HCT116 (cell line): ENCODE measurements around the gene UFSP2. TPM values are rescaled to one million over a fixed set of nuclear protein-coding genes. Genes with fewer than 3 reads are reported as not detected.

Experiments used
- ATAC-seq: fragments of 200-7000 bp; cut with Tn5 transposase; 2 replicates; pipeline ENCODE4 v1.9.1; 2020; ENCODE audit warnings: mild to moderate bottlenecking, moderate library complexity
- BruUV-seq: library from RNA; stranded (reverse); fragments of 400-500 nt; replicated peaks from 2 replicates; lab custom pipeline; 2021; lab: Mats Ljungman, UMichigan
- CTCF ChIA-PET: fragments of 300-600 bp; sonication (Branson Sonifier 250); formaldehyde crosslinking; loops from one replicate; lab custom pipeline; 2021; ENCODE audit warnings: antibody characterized with exemption; lab: Charles Lee
- POLR2A ChIA-PET: fragments of 300-600, 350-600 bp; sonication (Branson Sonifier 250); formaldehyde crosslinking; loops from one replicate; lab custom pipeline; 2021; ENCODE audit warnings: antibody characterized with exemption; lab: Charles Lee
- RAD21 ChIA-PET, 2 experiments: fragments of 300-600 bp; sonication (Branson Sonifier 250); formaldehyde crosslinking; loops; one replicate each; lab custom pipeline; 2023; ENCODE audit warnings: low total read pairs in 2 of 2; ENCODE audit not compliant: uncharacterized antibody in 2 of 2, unreplicated experiment in 2 of 2, low non-redundant PET in 1 of 2; lab: Charles Lee
- DNase-seq: peaks from one replicate; pipeline ENCODE4 v3.0.0-alpha.2; 2010; ENCODE audit warnings: low read depth, low spot score
- H2AFZ ChIP-seq: fragments of 200-600 bp; shearing (Covaris generic), sonication (generic); 2 replicates; pipeline ENCODE4 v1.6.1; 2017; ENCODE audit warnings: low read depth, mixed run types, mixed read lengths, antibody characterized with exemption, low read length; ENCODE audit not compliant: poor library complexity, severe bottlenecking
- H3K27ac ChIP-seq: 2 replicates; pipeline ENCODE4 v1.5.1; 2012; ENCODE audit warnings: low read depth, low read length
- H3K27me3 ChIP-seq: fragments of 200-600 bp; sonication (generic); 2 replicates; pipeline ENCODE4 v1.6.1; 2016; ENCODE audit warnings: mixed run types, low read length, mixed read lengths; ENCODE audit not compliant: insufficient read depth
- H3K36me3 ChIP-seq, 2 experiments: fragments of 200-500 bp in 1 of 2; fragments of 200-600 bp in 1 of 2; sonication (Bioruptor generic) in 1 of 2; sonication (generic) in 1 of 2; 2 replicates each; pipeline versions ENCODE4 v1.5.1 to v1.6.1; 2014 to 2016; ENCODE audit warnings: low read length in 2 of 2, inconsistent platforms in 1 of 2, mixed read lengths in 1 of 2, mixed run types in 1 of 2; ENCODE audit not compliant: insufficient read depth in 2 of 2, control insufficient read depth in 1 of 2
- H3K4me1 ChIP-seq, 2 experiments: fragments of 200-600 bp in 1 of 2; sonication (generic) in 1 of 2; 2 replicates each; pipeline versions ENCODE4 v1.5.1 to v1.6.1; 2012 to 2017; ENCODE audit warnings: low read length in 2 of 2, inconsistent platforms in 1 of 2, mild to moderate bottlenecking in 1 of 2, mixed read lengths in 1 of 2, mixed run types in 1 of 2, moderate library complexity in 1 of 2; ENCODE audit not compliant: insufficient read depth in 2 of 2, control insufficient read depth in 1 of 2
- H3K4me2 ChIP-seq: fragments of 200-600 bp; sonication (generic); 2 replicates; pipeline ENCODE4 v1.6.1; 2017; ENCODE audit warnings: mixed run types, low read length, mixed read lengths
- H3K4me3 ChIP-seq, 2 experiments: fragments of 200-600 bp in 1 of 2; sonication (generic) in 1 of 2; replicated peaks in 1 of 2; 2 replicates each; pipeline ENCODE4 v1.5.1; 2011 to 2016; ENCODE audit warnings: low read length in 2 of 2, control low read depth in 1 of 2, low read depth in 1 of 2, mild to moderate bottlenecking in 1 of 2, mixed read lengths in 1 of 2, mixed run types in 1 of 2
- H3K79me2 ChIP-seq: fragments of 200-600 bp; sonication (generic); 2 replicates; pipeline ENCODE4 v1.6.1; 2017; ENCODE audit warnings: mild to moderate bottlenecking, mixed run types, low read length, moderate library complexity, mixed read lengths; ENCODE audit not compliant: insufficient read depth
- H3K9ac ChIP-seq: fragments of 200-600 bp; sonication (generic); 2 replicates; pipeline ENCODE4 v1.6.1; 2016; ENCODE audit warnings: low read length, mixed read lengths
- H3K9me2 ChIP-seq: fragments of 200-600 bp; sonication (generic), shearing (Covaris generic); 2 replicates; pipeline ENCODE4 v1.6.1; 2017; ENCODE audit warnings: mixed run types, mild to moderate bottlenecking, moderate library complexity; ENCODE audit not compliant: insufficient read depth
- H3K9me3 ChIP-seq, 2 experiments: fragments of 200-500 bp in 1 of 2; fragments of 200-600 bp in 1 of 2; sonication (Bioruptor generic) in 1 of 2; sonication (generic) in 1 of 2; 2 replicates each; pipeline ENCODE4 v1.6.1; 2014 to 2017; ENCODE audit warnings: low read length in 2 of 2, mixed read lengths in 2 of 2, inconsistent platforms in 1 of 2, low read depth in 1 of 2, mild to moderate bottlenecking in 1 of 2, mixed run types in 1 of 2, moderate library complexity in 1 of 2; ENCODE audit not compliant: control insufficient read depth in 1 of 2, insufficient read depth in 1 of 2
- H4K20me1 ChIP-seq: fragments of 200-600 bp; sonication (generic), shearing (Covaris generic); 2 replicates; pipeline ENCODE4 v1.6.1; 2017; ENCODE audit warnings: mixed run types, mild to moderate bottlenecking, moderate library complexity; ENCODE audit not compliant: insufficient read depth
- CEBPB ChIP-seq: IDR thresholded peaks from 2 replicates; pipeline ENCODE4 v1.6.1; 2012; ENCODE audit warnings: low read depth
- EZH2 ChIP-seq: fragments of 200-600 bp; sonication (generic); IDR thresholded peaks from 2 replicates; pipeline ENCODE4 v1.6.1; 2017; ENCODE audit warnings: antibody characterized with exemption, mixed run types
- EZH2phosphoT487 ChIP-seq: fragments of 200-600 bp; IDR thresholded peaks from 2 replicates; pipeline ENCODE4 v1.6.1; 2018; ENCODE audit warnings: antibody characterized with exemption, borderline replicate concordance
- POLR2A ChIP-seq: IDR thresholded peaks from 2 replicates; pipeline ENCODE4 v1.7.0; 2011; ENCODE audit warnings: borderline replicate concordance; ENCODE audit not compliant: insufficient read depth, insufficient read length; ENCODE audit errors: extremely low read depth
- POLR2AphosphoS5 ChIP-seq: IDR thresholded peaks from 2 replicates; pipeline ENCODE4 v1.6.1; 2011; ENCODE audit warnings: mild to moderate bottlenecking, low read depth, low read length, moderate library complexity
- REST ChIP-seq: IDR thresholded peaks from 2 replicates; pipeline ENCODE4 v1.6.1; 2012; ENCODE audit warnings: low read depth
- SIN3A ChIP-seq: IDR thresholded peaks from 2 replicates; pipeline ENCODE4 v1.6.1; 2012; ENCODE audit warnings: low read depth
- SP1 ChIP-seq: IDR thresholded peaks from 2 replicates; pipeline ENCODE4 v1.6.1; 2012; ENCODE audit warnings: low read depth
- SRF ChIP-seq: IDR thresholded peaks from 2 replicates; pipeline ENCODE4 v1.6.1; 2012; ENCODE audit warnings: low read depth
- YY1 ChIP-seq: IDR thresholded peaks from 2 replicates; pipeline ENCODE4 v1.6.1; 2011; ENCODE audit warnings: low read length, low read depth, moderate library complexity, mild to moderate bottlenecking; ENCODE audit not compliant: insufficient replicate concordance; ENCODE audit errors: extremely low read depth
- ZBTB33 ChIP-seq: IDR thresholded peaks from 2 replicates; pipeline ENCODE4 v1.6.1; 2011; ENCODE audit warnings: mild to moderate bottlenecking, low read length, moderate library complexity; ENCODE audit not compliant: insufficient replicate concordance; ENCODE audit errors: extremely low read depth
- ZFX ChIP-seq: fragments of 450-650 bp; IDR thresholded peaks from 2 replicates; pipeline ENCODE4 v1.6.1; 2017
- ZNF274 ChIP-seq: fragments of 200-500 bp; sonication (Bioruptor generic); IDR thresholded peaks from 2 replicates; pipeline ENCODE4 v1.6.1; 2014; ENCODE audit warnings: mild to moderate bottlenecking, low read depth, low read length, inconsistent platforms
- intact Hi-C: fragments of 100-400 bp; cut with micrococcal nuclease; formaldehyde crosslinking; loops from 2 replicates; pipeline ENCODE4 v1.10.0; 2022
- total RNA-seq: library from RNA; stranded (reverse); gene quantifications from one replicate; pipeline ENCODE4 v1.2.1, GENCODE V29; 2021; ENCODE audit not compliant: unreplicated experiment

The UFSP2 gene
- total RNA-seq, 1 experiment from 2014 or later, result 29.4 TPM

- ChIA-PET CTCF (no interaction called here), POLR2A (no interaction called here)
- H3K36me3 ChIP-seq, result peaks cover 0 to 4% of the 10 kb centered on the region in 2 experiments; a peak in 1 of 4 replicates
- no peak overlapping the region for H3K9ac ChIP-seq
- no peaks in the 10 kb centered on the region for H3K9me2 ChIP-seq
- H2AFZ ChIP-seq, result no peak overlapping the region
- no peak overlapping the region for H3K27ac ChIP-seq
- H3K4me1 ChIP-seq, result no peaks in the 10 kb centered on the region
- ATAC-seq, result no peak
- no peaks in the 10 kb centered on the region for H3K79me2 ChIP-seq
- no peaks in the 10 kb centered on the region for H3K9me3 ChIP-seq
- H3K27me3 ChIP-seq, result no peaks in the 10 kb centered on the region
- H3K4me3 ChIP-seq, result no peak overlapping the region
- no peak for TF ChIP-seq REST
- no peak for TF ChIP-seq SIN3A
- no peak for TF ChIP-seq EZH2phosphoT487
- no peak for TF ChIP-seq EZH2
- no peak for TF ChIP-seq YY1
- TF ChIP-seq, all 23 proteins: peak for 0
- Histone ChIP-seq H4K20me1 (no peaks in the 10 kb centered on the region), H3K4me2 (no peak overlapping the region)
- no peak for DNase-seq
- no TSS peak for BruUV-seq
- intact Hi-C loops, result no loop called here
- RAD21 ChIA-PET, result no interaction called here
Observed at GRCh38 chr4:185411849-185412248, 13.9 kb downstream of the UFSP2 start.

GRCh38 chr4:185408432-185408831, 17.3 kb downstream of the UFSP2 start:
- no peak overlapping the region for H3K4me2 ChIP-seq
- H4K20me1 ChIP-seq, result no peaks in the 10 kb centered on the region
- ATAC-seq (no peak), DNase-seq (no peak)
- no peak overlapping the region for H3K9ac ChIP-seq
- H3K27me3 ChIP-seq, result no peaks in the 10 kb centered on the region
- H3K36me3 ChIP-seq, result no peaks in the 10 kb centered on the region
- no peaks in the 10 kb centered on the region for H3K79me2 ChIP-seq
- H3K4me1 ChIP-seq, result no peaks in the 10 kb centered on the region
- H3K9me3 ChIP-seq, result no peaks in the 10 kb centered on the region
- CTCF ChIA-PET, result no interaction called here
- POLR2A ChIA-PET, result no interaction called here
- intact Hi-C loops, result no loop called here
- no peak overlapping the region for H3K4me3 ChIP-seq
- no peaks in the 10 kb centered on the region for H3K9me2 ChIP-seq
- no peak overlapping the region for H2AFZ ChIP-seq
- RAD21 ChIA-PET, result no interaction called here
- BruUV-seq, result no TSS peak
- H3K27ac ChIP-seq, result no peak overlapping the region
- TF ChIP-seq SRF (no peak), SIN3A (no peak), POLR2A (no peak), EZH2phosphoT487 (no peak), ZFX (no peak), EZH2 (no peak), ZNF274 (no peak), SP1 (no peak), CEBPB (no peak), YY1 (no peak), ZBTB33 (no peak), POLR2AphosphoS5 (no peak)
